Thoracic aorta (tissue), 2 donors: ENCODE data around the gene ZDHHC8. TPM values are rescaled to one million over a fixed set of nuclear protein-coding genes. Genes with fewer than 3 reads are reported as not detected.

Experiments
- ATAC-seq: fragments of 150-250 bp; one replicate; pipeline ENCODE4 v1.8.0; 2017; ENCODE audit warnings: low read depth; ENCODE audit not compliant: insufficient number of reproducible peaks, low FRiP score
- DNase-seq: peaks from one replicate; pipeline ENCODE4 v3.0.0-alpha.2; 2020; ENCODE audit warnings: low spot score
- H3K27ac ChIP-seq, 2 donors: fragments of 200-600 bp; sonication (generic); 1 replicate in 1 of 2; 2 replicates in 1 of 2; pipeline ENCODE4 v1.5.1; 2016; ENCODE audit warnings: mild to moderate bottlenecking in 2 of 2, moderate library complexity in 2 of 2
- H3K27me3 ChIP-seq: fragments of 200-600 bp; sonication (generic); replicated peaks from 2 replicates; pipeline ENCODE4 v1.6.0; 2016; ENCODE audit warnings: mild to moderate bottlenecking; ENCODE audit not compliant: insufficient read depth
- H3K36me3 ChIP-seq: fragments of 200-600 bp; sonication (generic); one replicate; pipeline ENCODE4 v1.5.1; 2016
- H3K4me1 ChIP-seq, 2 donors: fragments of 200-600 bp; sonication (generic); 1 replicate in 1 of 2; 2 replicates in 1 of 2; pipeline versions ENCODE4 v1.5.1 to v1.6.0; 2016; ENCODE audit warnings: low read depth in 2 of 2, mild to moderate bottlenecking in 1 of 2; ENCODE audit not compliant: control insufficient read depth in 1 of 2
- H3K4me3 ChIP-seq: fragments of 200-600 bp; sonication (generic); 2 replicates; pipeline ENCODE4 v1.5.1; 2016; ENCODE audit warnings: mild to moderate bottlenecking
- H3K9me3 ChIP-seq: fragments of 200-600 bp; sonication (generic); 2 replicates; pipeline ENCODE4 v1.5.1; 2016
- CTCF ChIP-seq: fragments of 200-600 bp; sonication (generic); IDR thresholded peaks from one replicate; pipeline ENCODE4 v1.5.1; 2019; ENCODE audit warnings: antibody characterized with exemption
- total RNA-seq, 2 donors: library from RNA; depleted of rRNA; stranded (reverse); fragments of >200 nt; gene quantifications; one replicate each; pipeline versions ENCODE4 v1.1.0 to v1.2.3, GENCODE V29; 2016

ZDHHC8 gene
- total RNA-seq, 2 donors from 2014 or later = 14.8 to 49.8 TPM

GRCh38 chr22:20106849-20107237 is 24.8 kb upstream of the ZDHHC8 start:
- TF ChIP-seq CTCF = no peak
- peaks cover 50% of the 10 kb centered on the region for H3K36me3 ChIP-seq
- no peaks in the 10 kb centered on the region for H3K27me3 ChIP-seq
- no peak overlapping the region for H3K27ac ChIP-seq
- DNase-seq (no peak), ATAC-seq (no peak)
- H3K4me3 ChIP-seq = no peak overlapping the region
- no peaks in the 10 kb centered on the region for H3K9me3 ChIP-seq
- H3K4me1 ChIP-seq = no peaks in the 10 kb centered on the region

GRCh38 chr22:20107471-20107901 is 24.1 kb upstream of the ZDHHC8 start:
- Histone ChIP-seq H3K4me1 (no peaks in the 10 kb centered on the region), H3K27me3 (no peaks in the 10 kb centered on the region), H3K36me3 (peaks cover 57% of the 10 kb centered on the region), H3K9me3 (no peaks in the 10 kb centered on the region), H3K27ac (no peak overlapping the region), H3K4me3 (no peak overlapping the region)
- no peak for ATAC-seq
- TF ChIP-seq CTCF = no peak
- no peak for DNase-seq

GRCh38 chr22:20107951-20108756 is 23.4 kb upstream of the ZDHHC8 start:
- H3K27me3 ChIP-seq = no peaks in the 10 kb centered on the region
- no peaks in the 10 kb centered on the region for H3K9me3 ChIP-seq
- TF ChIP-seq CTCF = no peak
- no peak overlapping the region for H3K4me3 ChIP-seq
- no peaks in the 10 kb centered on the region for H3K4me1 ChIP-seq
- H3K27ac ChIP-seq = no peak overlapping the region
- no peak for ATAC-seq
- no peak for DNase-seq
- peaks cover 62% of the 10 kb centered on the region for H3K36me3 ChIP-seq

GRCh38 chr22:20108757-20109230 is 22.8 kb upstream of the ZDHHC8 start:
- Histone ChIP-seq H3K36me3 (peaks cover 67% of the 10 kb centered on the region), H3K27me3 (no peaks in the 10 kb centered on the region)
- no peak for ATAC-seq

More at GRCh38 chr22:20108757-20109230, 22.8 kb upstream of the ZDHHC8 start:
- H3K9me3 ChIP-seq = no peaks in the 10 kb centered on the region
- H3K4me3 ChIP-seq = no peak overlapping the region
- no peaks in the 10 kb centered on the region for H3K4me1 ChIP-seq
- TF ChIP-seq CTCF = no peak
- no peak for DNase-seq
- no peak overlapping the region for H3K27ac ChIP-seq
